NCI-H526 (cell line): ENCODE data around the gene TMEM107.
A peak's percentile ranks its signal among the peaks of the same experiment; 100 is the strongest.
"Not testable (repeated sequence)": the region's sequence is repeated elsewhere in the genome, so short reads cannot be mapped to it uniquely, and the experiment has no call there.

ENCODE experiments used
- DNase-seq, 2 experiments: peaks; one replicate each; lab custom pipeline; 2025; lab: John Stamatoyannopoulos, UW

Gene TMEM107

GRCh38 chr17:8176197-8176940, at the start of gene TMEM107:
Gene TMEM107, minus strand, starts transcription at chr17:8176380. Its CDS starts 94 bp downstream, at chr17:8176286.
- DNase-seq, result peak; percentile 49 to 84

- DNase-seq, result no peak
Observed at GRCh38 chr17:8224891-8225812, 49.0 kb upstream of the TMEM107 start.

- peak; percentile 39 to 56 for DNase-seq
Observed at GRCh38 chr17:8223356-8224126, 47.4 kb upstream of the TMEM107 start.

GRCh38 chr17:8222630-8223355, 46.6 kb upstream of the TMEM107 start:
- DNase-seq, result peak; percentile 67 to 88

GRCh38 chr17:8222380-8222629, 46.1 kb upstream of the TMEM107 start:
- peak in 1 of 2 experiments; percentile 73 for DNase-seq

GRCh38 chr17:8221663-8222379, 45.6 kb upstream of the TMEM107 start:
- DNase-seq, result peak; percentile 80 to 81

GRCh38 chr17:8220783-8221662, 44.8 kb upstream of the TMEM107 start:
- peak; percentile 83 to 88 for DNase-seq

GRCh38 chr17:8214000-8214399, 37.8 kb upstream of the TMEM107 start:
- DNase-seq, result not testable (repeated sequence)

GRCh38 chr17:8212312-8213180, 36.4 kb upstream of the TMEM107 start:
- DNase-seq, result no peak

GRCh38 chr17:8210761-8211458, 34.7 kb upstream of the TMEM107 start:
- peak; percentile 33 to 45 for DNase-seq

- DNase-seq, result peak; percentile 85 to 93
Observed at GRCh38 chr17:8209907-8210760, 34.0 kb upstream of the TMEM107 start, which contains the start of gene AURKB. Gene AURKB, minus strand, starts transcription at chr17:8210575. Its CDS starts 351 bp downstream, at chr17:8210224.

GRCh38 chr17:8206536-8206935, 30.4 kb upstream of the TMEM107 start:
- DNase-seq, result no peak

- DNase-seq, result no peak
Observed at GRCh38 chr17:8204761-8205555, 28.8 kb upstream of the TMEM107 start.

- peak; percentile 84 to 85 for DNase-seq
Observed at GRCh38 chr17:8192070-8192815, 16.1 kb upstream of the TMEM107 start.

- DNase-seq, result no peak
Observed at GRCh38 chr17:8190506-8190905, 14.3 kb upstream of the TMEM107 start.
